Measurements from ENCODE around the gene OR13C2. TPM values are rescaled to one million over a fixed set of nuclear protein-coding genes. Genes with fewer than 3 reads are reported as not detected.
"Not testable (repeated sequence)": the region's sequence is repeated elsewhere in the genome, so short reads cannot be mapped to it uniquely, and the experiment has no call there.

Gene OR13C2, protein sequence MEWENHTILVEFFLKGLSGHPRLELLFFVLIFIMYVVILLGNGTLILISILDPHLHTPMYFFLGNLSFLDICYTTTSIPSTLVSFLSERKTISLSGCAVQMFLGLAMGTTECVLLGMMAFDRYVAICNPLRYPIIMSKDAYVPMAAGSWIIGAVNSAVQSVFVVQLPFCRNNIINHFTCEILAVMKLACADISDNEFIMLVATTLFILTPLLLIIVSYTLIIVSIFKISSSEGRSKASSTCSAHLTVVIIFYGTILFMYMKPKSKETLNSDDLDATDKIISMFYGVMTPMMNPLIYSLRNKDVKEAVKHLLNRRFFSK
- polyA plus RNA-seq (2013, experiment 1 of 2) = not detected
- polyA plus RNA-seq (2013, experiment 2 of 2) = not detected

DNA sequence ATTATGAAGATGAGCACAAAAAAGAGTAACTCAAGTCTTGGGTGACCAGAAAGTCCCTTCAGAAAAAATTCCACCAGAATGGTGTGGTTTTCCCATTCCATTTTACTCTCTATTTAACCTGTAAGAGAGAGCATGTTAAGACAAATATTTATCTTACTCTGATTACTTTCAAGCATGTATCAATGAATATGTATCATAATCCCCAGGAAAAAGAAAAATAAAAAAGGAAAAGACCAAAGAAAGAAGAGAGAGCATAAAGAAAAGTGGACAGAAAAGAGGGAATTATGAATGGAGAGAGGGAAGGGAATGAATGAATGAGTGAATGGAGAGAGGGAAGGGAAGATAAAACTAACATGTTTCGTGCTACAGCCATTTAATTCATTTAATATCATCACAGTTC is at the start of gene OR13C2:
OR13C2 (minus strand) TSS at position 101 of the 400 bp plus-strand sequence; CDS start at position 101, 0 bp downstream.
- not testable (repeated sequence) for H3K27me3 ChIP-seq (ENCODE audit: insufficient read depth, low read length, poor library complexity); H3K23ac ChIP-seq (ENCODE audit: low read length)

DNA sequence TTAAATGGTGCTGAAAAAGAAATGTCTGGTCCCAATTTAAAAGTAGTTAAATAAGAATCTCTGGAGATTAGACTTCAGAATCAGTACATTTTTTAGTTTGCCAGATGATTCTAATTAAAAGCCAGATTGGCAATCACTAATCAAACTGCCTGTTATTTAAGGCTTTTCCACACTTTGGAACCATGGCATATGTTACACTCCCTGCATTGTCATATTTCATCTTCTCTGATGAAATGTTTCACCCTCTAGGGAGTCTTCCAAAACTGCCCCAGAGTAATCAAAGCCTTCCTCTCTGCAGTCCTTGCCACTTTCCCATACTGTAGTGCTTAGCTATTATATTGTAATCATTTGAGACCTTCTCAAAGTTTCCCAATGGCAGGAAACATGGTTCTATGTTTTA is 30.0 kb upstream of the OR13C2 start:
- no peak overlapping the region for H4K5ac ChIP-seq (ENCODE audit: low read length)
- H3K4me1 ChIP-seq (ENCODE audit: control insufficient read depth, low read depth, low read length) = no peaks in the 10 kb centered on the region
- no peak overlapping the region for H2BK15ac ChIP-seq (replicated peaks; ENCODE audit: low read depth)
- H3K27ac ChIP-seq (ENCODE audit: low read depth, low read length) = no peak overlapping the region
- no peak overlapping the region for H3K4me2 ChIP-seq (ENCODE audit: low read length)
- no peak overlapping the region for H3K23ac ChIP-seq (ENCODE audit: low read length)
- H4K8ac ChIP-seq (ENCODE audit: low read depth, low read length) = no peak overlapping the region
- H3K56ac ChIP-seq (ENCODE audit: low read length) = no peak overlapping the region
- no peaks in the 10 kb centered on the region for H3K79me2 ChIP-seq (ENCODE audit: control insufficient read depth, insufficient read depth, low read length)
- no peak overlapping the region for H3K9ac ChIP-seq (ENCODE audit: low read length)
- H2BK120ac ChIP-seq (ENCODE audit: low read depth, low read length) = no peak overlapping the region
- no peaks in the 10 kb centered on the region for H3K79me1 ChIP-seq (ENCODE audit: low read length)
- no peak overlapping the region for H3K4ac ChIP-seq (ENCODE audit: low read depth, low read length)
- no peaks in the 10 kb centered on the region for H3K36me3 ChIP-seq (ENCODE audit: control insufficient read depth, insufficient read depth, low read length)
- H3K27me3 ChIP-seq (ENCODE audit: insufficient read depth, low read length, poor library complexity) = no peaks in the 10 kb centered on the region
- H3K4me3 ChIP-seq (ENCODE audit: low read length) = no peak overlapping the region
- no peak for DNase-seq
- no peak overlapping the region for H3K18ac ChIP-seq (ENCODE audit: low read length)
- no peak overlapping the region for H2BK5ac ChIP-seq (ENCODE audit: low read length)
- no peak overlapping the region for H2AK5ac ChIP-seq (ENCODE audit: low read length)

More for the DNA sequence above, at the start of gene OR13C2:
- H4K5ac ChIP-seq (ENCODE audit: low read length); H3K27ac ChIP-seq (ENCODE audit: low read depth, low read length); H2AK5ac ChIP-seq (ENCODE audit: low read length); H4K8ac ChIP-seq (ENCODE audit: low read depth, low read length); H3K4me1 ChIP-seq (ENCODE audit: control insufficient read depth, low read depth, low read length); H3K18ac ChIP-seq (ENCODE audit: low read length); H3K79me2 ChIP-seq (ENCODE audit: control insufficient read depth, insufficient read depth, low read length); H3K56ac ChIP-seq (ENCODE audit: low read length); H3K4ac ChIP-seq (ENCODE audit: low read depth, low read length); H2BK5ac ChIP-seq (ENCODE audit: low read length); DNase-seq; H2BK15ac ChIP-seq (replicated peaks; ENCODE audit: low read depth); H3K4me3 ChIP-seq (ENCODE audit: low read length); H3K36me3 ChIP-seq (ENCODE audit: control insufficient read depth, insufficient read depth, low read length); H2BK120ac ChIP-seq (ENCODE audit: low read depth, low read length); H3K4me2 ChIP-seq (ENCODE audit: low read length); H3K9ac ChIP-seq (ENCODE audit: low read length); H3K79me1 ChIP-seq (ENCODE audit: low read length): not testable (repeated sequence)
- WGBS (ENCODE audit: extremely low coverage, insufficient coverage, low lambda C conversion rate) = no CpG with 5 or more reads among the region's 1 CpG

DNA sequence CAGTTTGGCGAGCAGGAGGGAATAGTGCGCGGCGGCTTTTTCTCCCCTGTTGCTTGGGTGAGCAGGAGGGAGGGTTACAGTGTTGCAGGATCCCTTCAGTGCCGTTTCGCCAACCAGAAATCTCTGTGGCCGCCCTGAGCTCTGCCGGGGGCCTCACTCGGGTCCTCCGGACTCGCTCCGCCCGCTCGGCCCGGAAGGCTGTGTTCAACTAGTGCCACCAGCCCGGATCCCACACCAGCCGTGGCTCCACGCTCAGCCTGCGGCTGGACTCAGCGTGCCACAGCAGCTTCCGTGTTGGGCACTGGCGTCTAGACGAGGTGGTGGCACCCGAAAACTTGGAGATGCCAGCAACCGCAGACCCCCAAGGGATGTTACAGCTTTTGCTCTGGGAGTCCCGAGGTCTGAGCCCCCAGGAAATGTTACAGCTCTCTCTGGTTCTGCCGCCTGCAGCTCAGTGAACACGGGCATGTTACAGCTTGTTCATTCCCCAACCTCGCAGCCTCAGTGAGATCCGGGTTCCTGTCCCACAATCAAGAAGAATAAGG is 28.6 kb upstream of the OR13C2 start:
- no peak overlapping the region for H2BK15ac ChIP-seq (replicated peaks; ENCODE audit: low read depth)
- no peak overlapping the region for H3K9ac ChIP-seq (ENCODE audit: low read length)
- H3K4ac ChIP-seq (ENCODE audit: low read depth, low read length) = no peak overlapping the region
- no peak overlapping the region for H2BK5ac ChIP-seq (ENCODE audit: low read length)
- H4K5ac ChIP-seq (ENCODE audit: low read length) = no peak overlapping the region
- H3K27ac ChIP-seq (ENCODE audit: low read depth, low read length) = no peak overlapping the region
- no peak overlapping the region for H2BK120ac ChIP-seq (ENCODE audit: low read depth, low read length)
- H3K23ac ChIP-seq (ENCODE audit: low read length) = no peak overlapping the region
- no peaks in the 10 kb centered on the region for H3K79me2 ChIP-seq (ENCODE audit: control insufficient read depth, insufficient read depth, low read length)
- H3K18ac ChIP-seq (ENCODE audit: low read length) = no peak overlapping the region
- H3K4me2 ChIP-seq (ENCODE audit: low read length) = no peak overlapping the region
- no peak overlapping the region for H4K8ac ChIP-seq (ENCODE audit: low read depth, low read length)
- no peaks in the 10 kb centered on the region for H3K79me1 ChIP-seq (ENCODE audit: low read length)
- no peaks in the 10 kb centered on the region for H3K27me3 ChIP-seq (ENCODE audit: insufficient read depth, low read length, poor library complexity)
- WGBS (ENCODE audit: extremely low coverage, insufficient coverage, low lambda C conversion rate) = no CpG with 5 or more reads among the region's 30 CpGs
- H2AK5ac ChIP-seq (ENCODE audit: low read length) = no peak overlapping the region
- no peak overlapping the region for H3K56ac ChIP-seq (ENCODE audit: low read length)
- no peak overlapping the region for H3K4me3 ChIP-seq (ENCODE audit: low read length)
- H3K4me1 ChIP-seq (ENCODE audit: control insufficient read depth, low read depth, low read length) = no peaks in the 10 kb centered on the region
- no peak for DNase-seq
- H3K36me3 ChIP-seq (ENCODE audit: control insufficient read depth, insufficient read depth, low read length) = no peaks in the 10 kb centered on the region

DNA sequence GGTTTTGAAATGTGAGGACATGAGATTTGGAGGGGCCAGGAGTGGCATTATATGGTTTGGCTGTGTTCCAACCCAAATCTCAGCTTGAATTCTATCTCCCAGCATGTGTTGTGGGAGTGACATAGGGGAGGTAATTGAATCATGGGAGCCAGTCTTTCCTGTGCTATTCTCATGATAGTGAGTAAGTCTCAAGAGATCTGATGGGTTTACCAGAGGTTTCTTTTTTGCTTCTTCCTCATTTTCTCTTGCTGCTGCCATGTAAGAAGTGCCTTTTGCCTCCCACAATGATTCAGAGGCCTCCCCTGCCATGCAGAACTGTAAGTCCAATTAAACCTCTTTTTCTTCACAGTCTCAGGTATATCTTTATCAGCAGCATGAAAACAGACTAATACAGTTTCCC is 20.5 kb upstream of the OR13C2 start:
- H3K18ac ChIP-seq (ENCODE audit: low read length); H2BK5ac ChIP-seq (ENCODE audit: low read length); H3K4me3 ChIP-seq (ENCODE audit: low read length); H3K23ac ChIP-seq (ENCODE audit: low read length); H3K56ac ChIP-seq (ENCODE audit: low read length); H3K4me2 ChIP-seq (ENCODE audit: low read length); H4K8ac ChIP-seq (ENCODE audit: low read depth, low read length); H4K5ac ChIP-seq (ENCODE audit: low read length); H3K79me2 ChIP-seq (ENCODE audit: control insufficient read depth, insufficient read depth, low read length); H2BK15ac ChIP-seq (replicated peaks; ENCODE audit: low read depth); H3K9ac ChIP-seq (ENCODE audit: low read length); H2BK120ac ChIP-seq (ENCODE audit: low read depth, low read length); H3K79me1 ChIP-seq (ENCODE audit: low read length); H3K4me1 ChIP-seq (ENCODE audit: control insufficient read depth, low read depth, low read length); H3K36me3 ChIP-seq (ENCODE audit: control insufficient read depth, insufficient read depth, low read length); DNase-seq; H3K27me3 ChIP-seq (ENCODE audit: insufficient read depth, low read length, poor library complexity); H2AK5ac ChIP-seq (ENCODE audit: low read length); H3K27ac ChIP-seq (ENCODE audit: low read depth, low read length); H3K4ac ChIP-seq (ENCODE audit: low read depth, low read length): not testable (repeated sequence)

DNA sequence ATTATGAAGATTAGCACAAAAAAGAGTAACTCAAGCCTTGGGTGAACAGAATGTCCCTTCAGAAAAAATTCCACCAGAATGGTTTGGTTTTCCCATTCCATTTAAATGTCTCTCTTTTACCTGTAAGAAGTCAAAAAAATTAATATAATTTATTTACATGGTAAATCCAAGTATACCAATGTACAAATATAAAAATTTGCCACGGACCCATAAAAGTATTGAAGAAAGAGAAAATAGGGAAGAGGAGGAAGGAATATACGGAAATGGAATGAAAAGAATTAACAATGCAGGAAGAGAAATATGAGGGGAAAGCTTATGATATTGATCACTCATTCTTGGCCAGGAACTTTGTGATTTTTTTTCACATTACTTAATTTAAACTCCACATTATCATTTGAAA is 12.7 kb upstream of the OR13C2 start, which contains the start of gene OR13C9:
OR13C9 (minus strand) TSS at position 101 of the 400 bp plus-strand sequence; CDS start at position 101, 0 bp downstream.
- Histone ChIP-seq H4K5ac (ENCODE audit: low read length) (no peak within 1 kb of the TSS), H3K4me2 (ENCODE audit: low read length) (no peak within 1 kb of the TSS), H3K4me3 (ENCODE audit: low read length) (no peak within 1 kb of the TSS), H3K27me3 (ENCODE audit: insufficient read depth, low read length, poor library complexity) (no peaks in the 10 kb centered on the region), H3K4me1 (ENCODE audit: control insufficient read depth, low read depth, low read length) (no peaks in the 10 kb centered on the region), H3K27ac (ENCODE audit: low read depth, low read length) (no peak within 1 kb of the TSS), H2BK15ac (replicated peaks; ENCODE audit: low read depth) (no peak within 1 kb of the TSS), H3K56ac (ENCODE audit: low read length) (no peak within 1 kb of the TSS), H4K8ac (ENCODE audit: low read depth, low read length) (no peak within 1 kb of the TSS), H2AK5ac (ENCODE audit: low read length) (no peak within 1 kb of the TSS), H3K4ac (ENCODE audit: low read depth, low read length) (no peak within 1 kb of the TSS), H3K79me1 (ENCODE audit: low read length) (no peaks in the 10 kb centered on the region), H3K23ac (ENCODE audit: low read length) (no peak within 1 kb of the TSS), H2BK120ac (ENCODE audit: low read depth, low read length) (no peak within 1 kb of the TSS), H3K9ac (ENCODE audit: low read length) (no peak within 1 kb of the TSS), H2BK5ac (ENCODE audit: low read length) (no peak within 1 kb of the TSS), H3K36me3 (ENCODE audit: control insufficient read depth, insufficient read depth, low read length) (no peaks in the 10 kb centered on the region), H3K79me2 (ENCODE audit: control insufficient read depth, insufficient read depth, low read length) (no peaks in the 10 kb centered on the region), H3K18ac (ENCODE audit: low read length) (no peak within 1 kb of the TSS)
- DNase-seq = no peak
- 100% methylated on average over 2 of the region's 2 CpGs for WGBS (ENCODE audit: extremely low coverage, insufficient coverage, low lambda C conversion rate)

DNA sequence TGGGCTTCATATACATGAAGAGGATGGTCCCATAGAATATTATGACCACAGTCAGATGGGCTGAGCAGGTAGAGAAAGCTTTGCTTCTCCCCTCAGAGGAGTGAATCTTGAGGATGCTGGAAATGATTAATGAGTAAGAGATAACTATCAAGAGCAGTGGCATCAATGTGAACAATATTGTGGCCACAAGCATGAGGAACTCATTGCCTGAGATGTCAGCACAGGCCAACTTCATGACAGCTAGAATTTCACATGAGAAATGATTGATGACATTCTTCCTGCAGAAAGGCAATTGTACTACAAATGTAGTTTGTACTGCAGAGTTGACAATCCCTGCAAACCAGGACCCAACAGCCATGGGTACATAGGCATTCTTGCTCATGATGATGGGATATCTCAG is 12.0 kb upstream of the OR13C2 start:
- Histone ChIP-seq H3K4me3 (ENCODE audit: low read length) (no peak overlapping the region), H3K4me1 (ENCODE audit: control insufficient read depth, low read depth, low read length) (no peaks in the 10 kb centered on the region), H4K5ac (ENCODE audit: low read length) (no peak overlapping the region), H3K27ac (ENCODE audit: low read depth, low read length) (no peak overlapping the region), H2BK5ac (ENCODE audit: low read length) (no peak overlapping the region), H3K36me3 (ENCODE audit: control insufficient read depth, insufficient read depth, low read length) (no peaks in the 10 kb centered on the region), H2BK15ac (replicated peaks; ENCODE audit: low read depth) (no peak overlapping the region), H3K23ac (ENCODE audit: low read length) (no peak overlapping the region), H3K18ac (ENCODE audit: low read length) (no peak overlapping the region), H3K27me3 (ENCODE audit: insufficient read depth, low read length, poor library complexity) (no peaks in the 10 kb centered on the region), H3K4ac (ENCODE audit: low read depth, low read length) (no peak overlapping the region), H2BK120ac (ENCODE audit: low read depth, low read length) (no peak overlapping the region), H2AK5ac (ENCODE audit: low read length) (no peak overlapping the region), H4K8ac (ENCODE audit: low read depth, low read length) (no peak overlapping the region), H3K9ac (ENCODE audit: low read length) (no peak overlapping the region), H3K4me2 (ENCODE audit: low read length) (no peak overlapping the region), H3K56ac (ENCODE audit: low read length) (no peak overlapping the region), H3K79me1 (ENCODE audit: low read length) (no peaks in the 10 kb centered on the region), H3K79me2 (ENCODE audit: control insufficient read depth, insufficient read depth, low read length) (no peaks in the 10 kb centered on the region)
- DNase-seq = no peak

Measured in mesendoderm (in vitro differentiated cells).